Immature natural killer cell (primary cell): ENCODE measurements around the gene HDAC4. TPM values are rescaled to one million over a fixed set of nuclear protein-coding genes. Genes with fewer than 3 reads are reported as not detected.
A peak's percentile ranks its signal among the peaks of the same experiment; 100 is the strongest.

Experiments used
- DNase-seq, 3 donors: peaks; one replicate each; pipeline ENCODE4 v3.0.0; 2022; ENCODE audit warnings: mixed read lengths in 1 of 3
- H3K27ac Mint-ChIP-seq, 6 donors: one replicate each; pipeline ENCODE4 v1.8.0; 2020; ENCODE audit warnings: mixed read lengths in 6 of 6, mild to moderate bottlenecking in 5 of 6, inconsistent platforms in 4 of 6, moderate library complexity in 3 of 6
- H3K27me3 Mint-ChIP-seq, 3 donors: one replicate each; pipeline ENCODE4 v1.8.0; 2020 to 2021; ENCODE audit warnings: low read depth in 3 of 3, mild to moderate bottlenecking in 3 of 3, mixed read lengths in 3 of 3, moderate library complexity in 3 of 3, inconsistent platforms in 1 of 3
- H3K36me3 Mint-ChIP-seq, 3 donors: one replicate each; pipeline ENCODE4 v1.8.0; 2020; ENCODE audit warnings: mixed read lengths in 3 of 3, inconsistent platforms in 2 of 3, mild to moderate bottlenecking in 2 of 3
- H3K4me1 Mint-ChIP-seq, 2 donors: one replicate each; pipeline ENCODE4 v1.8.0; 2020; ENCODE audit warnings: inconsistent platforms in 2 of 2, mild to moderate bottlenecking in 2 of 2, mixed read lengths in 2 of 2, moderate library complexity in 1 of 2
- H3K4me3 Mint-ChIP-seq, 5 donors: one replicate each; pipeline ENCODE4 v1.8.0; 2020; ENCODE audit warnings: mild to moderate bottlenecking in 5 of 5, mixed read lengths in 5 of 5, inconsistent platforms in 3 of 5, moderate library complexity in 3 of 5
- H3K9me3 Mint-ChIP-seq, 6 donors: one replicate each; pipeline ENCODE4 v1.8.0; 2020; ENCODE audit warnings: mild to moderate bottlenecking in 6 of 6, mixed read lengths in 6 of 6, inconsistent platforms in 4 of 6, moderate library complexity in 3 of 6
- polyA plus RNA-seq, 3 donors: library from polyadenylated mRNA; unstranded; fragments of 300-500 nt; fragmentation: Illumina TruSeq; gene quantifications; one replicate each; pipeline ENCODE4 v1.2.3, GENCODE V29; 2021

The HDAC4 gene
- polyA plus RNA-seq, 3 donors from 2014 or later = 1.9 to 8.1 (median 5.1) TPM

DNA sequence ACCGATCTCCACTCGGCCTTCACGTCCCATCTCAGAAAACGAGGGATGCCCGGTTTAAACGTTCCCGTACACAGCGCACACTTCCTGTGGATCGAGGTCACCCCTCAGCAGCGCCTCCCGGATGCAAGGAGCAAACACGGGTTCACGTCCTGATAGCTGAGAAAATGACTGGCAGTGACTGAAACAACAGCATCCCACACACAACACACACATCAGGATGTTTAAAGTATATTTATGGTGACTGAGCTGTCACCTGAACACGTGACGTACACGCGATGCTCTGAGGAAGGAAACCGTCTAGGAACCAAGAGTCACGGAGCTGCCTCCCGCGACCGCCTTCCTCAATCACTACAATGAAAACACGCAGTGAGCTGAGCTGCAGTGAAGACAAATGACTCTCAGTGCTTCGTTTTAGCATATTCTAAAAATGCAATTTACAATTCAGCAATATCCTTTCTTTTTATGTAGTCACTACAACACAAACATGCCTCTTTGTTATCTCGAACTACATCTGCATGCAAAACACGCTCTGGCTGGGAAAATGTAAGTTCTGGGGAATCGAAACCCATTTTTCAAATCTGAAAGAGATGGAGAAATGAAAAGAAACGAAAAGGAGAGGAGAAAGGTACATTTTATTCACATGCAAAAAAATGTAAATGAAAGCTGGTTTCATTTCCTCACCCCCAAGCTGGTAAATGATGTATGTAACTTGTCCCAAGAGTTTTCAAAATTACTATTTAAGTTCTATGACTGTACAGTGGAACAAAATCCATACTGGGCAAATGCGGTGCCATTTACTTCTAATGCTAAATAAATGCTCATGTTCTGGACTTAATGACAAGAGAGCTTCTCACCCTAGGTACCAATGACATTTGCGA is 19.8 kb downstream of the HDAC4 start:
- peak; percentile 58 to 65 (median 62) for DNase-seq
- Mint-ChIP-seq H3K4me1 (peaks cover 31 to 32% of the 10 kb centered on the region in 2 donors), H3K9me3 (no peaks in the 10 kb centered on the region), H3K4me3 (peak overlapping the region; percentile 83 to 95 (median 89)), H3K27ac (peak overlapping the region; percentile 78 to 97 (median 95)), H3K36me3 (peaks cover 0 to 3% (median 0%) of the 10 kb centered on the region in 3 donors), H3K27me3 (peaks cover 3 to 15% (median 4%) of the 10 kb centered on the region in 3 donors)

DNA sequence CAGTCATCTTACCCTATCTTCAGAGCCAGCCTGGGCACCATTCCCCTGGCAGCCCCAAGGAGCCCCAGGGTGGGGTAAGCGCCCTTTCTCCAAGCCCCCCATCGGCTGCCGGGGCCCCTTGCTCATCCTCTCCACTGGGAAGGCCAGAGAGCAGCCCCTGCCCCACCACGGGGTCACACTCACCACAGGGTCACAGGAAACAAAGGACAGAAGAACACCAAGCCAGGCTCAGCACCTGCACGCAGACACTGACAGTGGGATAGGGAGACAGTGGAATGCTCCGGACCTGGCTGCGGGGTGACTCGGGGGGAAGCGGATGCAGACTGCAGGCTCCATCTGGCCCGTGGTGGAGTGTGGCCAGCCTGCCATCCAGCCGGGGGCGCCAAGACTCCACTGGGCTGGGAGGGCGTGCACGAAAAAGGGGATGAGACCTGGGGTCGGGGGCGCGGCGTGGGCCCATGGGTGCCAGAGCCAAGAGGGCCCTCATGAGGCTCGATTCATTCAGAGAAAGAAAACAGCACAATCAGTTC is 21.1 kb downstream of the HDAC4 start:
- Mint-ChIP-seq H3K4me1 (peaks cover 27 to 30% of the 10 kb centered on the region in 2 donors), H3K27ac (peak overlapping the region in 2 of 6 donors; percentile 11 to 97)
- DNase-seq = no peak

DNA sequence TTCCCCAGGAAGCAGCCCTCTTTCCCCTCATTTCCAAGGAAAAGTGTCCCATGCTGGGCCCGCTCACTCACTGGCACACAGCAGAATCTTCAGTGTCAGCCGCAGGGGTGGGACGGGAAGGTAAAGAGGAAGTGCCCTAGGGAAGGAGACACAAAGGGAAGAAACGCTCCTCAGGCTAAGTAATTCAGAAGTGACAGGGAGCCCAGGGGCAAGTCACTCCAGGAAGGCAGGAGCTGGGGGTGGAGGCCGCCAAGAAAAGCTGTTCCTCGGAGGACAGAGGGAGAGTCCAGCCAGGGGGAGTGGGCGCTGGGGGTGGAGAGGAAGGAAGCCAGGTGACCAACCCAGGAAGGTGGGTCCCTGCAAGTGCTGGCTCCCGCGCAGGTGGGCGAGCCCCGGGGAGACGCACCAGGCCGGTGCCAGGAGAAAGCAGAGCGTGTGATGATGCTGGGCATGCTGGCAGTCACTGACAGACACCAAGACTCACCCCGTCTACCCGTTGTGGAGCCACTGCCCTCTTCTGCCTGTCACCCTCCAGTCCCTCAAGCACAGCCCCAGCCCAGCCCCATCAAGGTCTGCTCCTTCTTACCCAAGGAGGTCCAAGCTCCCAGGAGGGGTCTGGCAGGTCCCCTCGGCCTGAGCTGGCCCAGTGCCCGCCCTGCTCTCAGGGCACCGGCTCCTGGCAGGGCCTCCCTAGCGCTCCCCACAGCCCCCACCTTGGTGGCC is 21.7 kb downstream of the HDAC4 start:
- Mint-ChIP-seq H3K36me3 (no peaks in the 10 kb centered on the region), H3K9me3 (no peaks in the 10 kb centered on the region), H3K4me1 (peaks cover 27 to 29% of the 10 kb centered on the region in 2 donors), H3K27me3 (peaks cover 2 to 10% (median 3%) of the 10 kb centered on the region in 3 donors), H3K4me3 (peak overlapping the region in 2 of 5 donors; percentile 23 to 50), H3K27ac (peak overlapping the region in 1 of 6 donors; percentile 97)
- no peak for DNase-seq

More for the DNA sequence above, 21.1 kb downstream of the HDAC4 start:
- Mint-ChIP-seq H3K9me3 (no peaks in the 10 kb centered on the region), H3K36me3 (no peaks in the 10 kb centered on the region), H3K4me3 (peak overlapping the region in 3 of 5 donors; percentile 17 to 50 (median 21)), H3K27me3 (peaks cover 3 to 15% (median 4%) of the 10 kb centered on the region in 3 donors)

DNA sequence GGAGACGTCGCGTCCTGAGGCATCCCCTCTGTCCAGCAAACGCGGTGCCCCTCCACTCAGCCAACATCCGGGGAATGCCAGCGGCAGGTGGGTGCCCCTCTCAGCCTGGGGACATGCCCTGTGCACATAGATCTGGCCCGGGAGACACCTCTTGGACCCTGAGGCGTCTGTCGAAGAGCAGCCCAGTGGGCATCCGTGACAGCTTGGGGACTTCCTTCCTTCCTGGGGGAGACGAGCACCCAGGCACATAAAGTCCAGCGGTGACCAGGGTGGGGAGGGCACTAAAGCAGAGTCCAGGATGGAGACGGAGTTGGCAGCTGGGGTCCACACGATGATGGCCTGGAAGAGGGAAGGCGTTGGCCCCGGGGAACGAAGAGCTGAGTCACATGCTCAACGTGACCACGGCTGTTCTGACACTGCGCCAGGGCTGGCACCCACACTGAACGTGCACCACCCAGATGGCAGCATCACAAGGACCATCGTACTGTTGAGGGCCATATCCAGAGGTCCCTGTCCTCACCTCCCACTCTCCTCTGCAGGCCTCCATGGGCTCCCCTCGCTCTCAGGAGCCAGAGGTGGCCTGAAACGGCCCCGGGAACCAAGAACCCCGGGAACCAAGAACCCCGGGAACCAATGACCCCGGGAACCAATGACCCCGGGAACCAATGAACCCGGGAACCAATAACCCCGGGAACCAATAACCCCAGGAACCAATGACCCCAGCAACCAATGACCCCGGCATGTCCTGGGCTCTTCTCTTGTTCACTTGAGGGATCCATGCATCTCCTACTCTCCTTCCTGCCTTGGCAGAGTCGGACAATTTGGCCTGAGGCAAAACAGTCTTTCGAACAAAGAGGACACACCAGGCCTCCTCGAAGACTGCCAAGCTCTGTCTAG is 22.6 kb downstream of the HDAC4 start:
- no peak for DNase-seq

DNA sequence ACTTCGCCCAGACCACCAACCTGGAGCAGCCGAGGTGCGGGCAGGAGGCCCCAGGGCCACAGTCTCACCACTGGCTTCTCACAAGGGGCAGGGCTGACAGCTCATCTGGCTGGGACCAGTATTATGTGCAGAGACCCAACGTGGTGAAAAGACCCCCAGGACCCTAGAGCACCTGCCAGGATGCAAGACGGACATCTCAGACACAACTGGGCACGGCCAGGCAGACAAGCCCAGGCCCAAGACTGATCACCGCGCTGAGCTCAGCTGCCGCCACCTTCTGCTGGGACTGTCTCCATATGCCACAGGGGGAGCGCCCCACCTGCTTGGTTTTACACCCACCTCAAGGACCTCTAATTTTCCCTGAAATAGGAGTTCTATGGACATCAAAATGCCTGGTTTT is 23.2 kb downstream of the HDAC4 start:
- H3K4me1 Mint-ChIP-seq = peaks cover 27 to 29% of the 10 kb centered on the region in 2 donors
- no peak overlapping the region for H3K4me3 Mint-ChIP-seq
- H3K9me3 Mint-ChIP-seq = no peaks in the 10 kb centered on the region
- DNase-seq = no peak
- peak overlapping the region in 1 of 6 donors; percentile 31 for H3K27ac Mint-ChIP-seq
- no peaks in the 10 kb centered on the region for H3K36me3 Mint-ChIP-seq
- H3K27me3 Mint-ChIP-seq = peaks cover 2 to 10% (median 3%) of the 10 kb centered on the region in 3 donors

More for the DNA sequence above, 22.6 kb downstream of the HDAC4 start:
- Mint-ChIP-seq H3K9me3 (no peaks in the 10 kb centered on the region), H3K4me1 (peaks cover 27 to 29% of the 10 kb centered on the region in 2 donors), H3K27me3 (peaks cover 2 to 10% (median 3%) of the 10 kb centered on the region in 3 donors), H3K4me3 (no peak overlapping the region), H3K27ac (no peak overlapping the region), H3K36me3 (no peaks in the 10 kb centered on the region)

DNA sequence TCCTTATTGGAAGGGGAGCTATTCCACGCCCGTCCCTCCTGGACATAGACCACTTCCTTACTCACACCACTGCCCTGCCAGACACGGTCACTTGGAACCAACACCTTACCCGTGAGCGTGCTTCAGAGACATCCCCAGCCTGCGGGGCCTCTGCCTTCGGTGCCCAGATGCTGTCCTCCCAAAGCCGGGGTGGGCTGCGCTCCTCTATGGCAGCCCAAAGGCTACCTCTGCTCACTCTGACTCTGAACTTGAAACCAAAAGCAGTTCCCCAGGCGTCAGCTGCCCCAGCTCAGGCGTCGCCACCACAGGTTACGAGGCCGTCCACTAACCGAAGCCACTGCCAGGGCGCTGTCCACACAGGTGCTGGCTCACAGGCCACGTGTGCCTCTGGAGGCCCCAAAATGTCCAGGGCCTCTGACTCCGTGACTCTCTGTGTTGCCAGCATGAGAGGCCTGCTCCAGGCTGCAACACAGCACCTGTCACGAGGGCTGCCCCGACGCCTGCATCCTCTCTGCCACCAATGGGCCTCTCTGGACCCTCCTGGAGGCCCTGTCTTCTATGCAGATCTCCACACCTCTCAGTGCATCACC is 23.8 kb downstream of the HDAC4 start:
- Mint-ChIP-seq H3K36me3 (no peaks in the 10 kb centered on the region), H3K27me3 (peaks cover 2 to 10% (median 3%) of the 10 kb centered on the region in 3 donors), H3K27ac (no peak overlapping the region)

DNA sequence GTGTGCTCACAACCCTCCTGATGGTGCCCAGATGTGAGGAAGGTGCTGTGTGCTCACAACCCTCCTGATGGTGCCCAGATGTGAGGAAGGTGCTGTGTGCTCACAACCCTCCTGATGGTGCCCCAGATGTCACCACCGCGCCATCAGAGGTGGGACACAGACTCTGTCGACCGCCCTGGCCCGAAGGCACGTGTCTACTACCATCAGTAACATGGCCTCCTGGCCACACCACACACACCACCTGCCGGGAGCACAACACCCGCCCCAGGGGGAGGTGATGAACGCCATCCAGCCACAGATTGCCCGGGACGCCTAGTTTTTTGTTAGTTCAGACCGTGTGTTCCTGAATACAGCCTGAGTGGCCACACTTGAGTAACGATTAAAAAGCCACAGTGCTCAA is 24.5 kb downstream of the HDAC4 start:
- no peak for DNase-seq
- peak overlapping the region in 2 of 6 donors; percentile 26 to 61 for H3K27ac Mint-ChIP-seq
- H3K36me3 Mint-ChIP-seq = no peaks in the 10 kb centered on the region
- peaks cover 2 to 8% (median 3%) of the 10 kb centered on the region in 3 donors for H3K27me3 Mint-ChIP-seq
- H3K4me3 Mint-ChIP-seq = no peak overlapping the region
- peaks cover 19% of the 10 kb centered on the region in 2 donors for H3K4me1 Mint-ChIP-seq
- no peaks in the 10 kb centered on the region for H3K9me3 Mint-ChIP-seq

More for the DNA sequence above, 23.8 kb downstream of the HDAC4 start:
- Mint-ChIP-seq H3K9me3 (no peaks in the 10 kb centered on the region), H3K4me1 (peaks cover 25 to 26% of the 10 kb centered on the region in 2 donors), H3K4me3 (no peak overlapping the region)
- DNase-seq = no peak

DNA sequence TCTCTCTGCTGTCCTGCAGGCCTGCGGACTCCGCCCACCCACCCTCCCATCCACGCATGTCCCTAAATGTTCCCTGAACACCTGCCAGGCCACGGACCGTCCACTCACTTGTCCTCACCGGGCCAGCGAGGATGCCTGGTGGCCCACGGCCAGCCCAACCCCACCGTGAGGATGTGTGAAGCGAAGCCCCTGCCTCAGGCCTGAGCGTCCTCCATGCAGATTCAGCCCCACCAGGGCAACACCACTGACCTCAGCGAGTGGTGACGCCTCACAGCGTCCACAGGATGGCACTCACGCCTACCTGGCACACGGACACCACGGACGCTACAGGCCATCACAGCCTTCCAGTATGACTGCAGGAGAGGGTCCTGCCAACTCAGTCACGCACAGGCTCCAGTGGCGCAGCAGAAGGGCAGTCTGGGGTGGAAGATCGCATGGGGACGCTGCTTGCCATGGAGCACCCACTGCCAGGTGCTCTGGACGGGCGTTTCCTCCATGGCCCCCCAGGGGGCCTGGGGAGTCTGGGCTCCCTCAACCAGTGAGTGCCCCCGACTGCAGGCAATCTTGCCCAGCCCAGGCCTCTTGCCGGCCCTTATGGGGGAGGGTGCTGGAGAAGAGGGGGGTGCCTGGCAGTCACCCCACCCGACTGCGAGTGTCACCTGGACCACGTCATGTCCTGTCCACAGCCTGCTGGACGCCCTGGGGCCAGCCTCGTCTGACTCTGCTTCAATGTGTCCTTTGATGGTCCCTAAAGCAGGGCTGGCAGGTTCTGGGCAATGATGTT is 25.4 kb downstream of the HDAC4 start:
- H3K27ac Mint-ChIP-seq = no peak overlapping the region
- no peaks in the 10 kb centered on the region for H3K9me3 Mint-ChIP-seq
- no peak for DNase-seq
- peaks cover 10 to 11% of the 10 kb centered on the region in 2 donors for H3K4me1 Mint-ChIP-seq
- H3K4me3 Mint-ChIP-seq = no peak overlapping the region
- no peaks in the 10 kb centered on the region for H3K36me3 Mint-ChIP-seq
- H3K27me3 Mint-ChIP-seq = peaks cover 0 to 2% (median 1%) of the 10 kb centered on the region in 3 donors

DNA sequence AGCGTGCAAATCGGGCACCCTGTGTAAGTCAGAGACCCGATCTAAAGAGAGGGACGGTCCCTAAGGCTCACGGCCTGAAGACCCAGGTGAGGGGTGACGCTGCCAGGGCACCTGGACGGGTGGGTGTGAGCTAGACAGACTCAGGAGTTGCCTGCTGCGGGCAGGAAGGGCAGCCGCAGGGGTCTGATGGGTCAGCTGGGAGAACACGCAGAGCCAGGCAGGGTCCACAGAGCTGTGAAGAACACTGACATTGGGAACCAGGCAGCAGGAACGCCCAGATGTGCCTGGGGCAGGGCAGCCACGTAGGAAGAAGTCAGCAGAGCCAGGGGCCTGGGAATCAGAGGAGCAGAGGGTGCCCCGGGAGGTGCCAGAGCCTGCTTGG is 25.9 kb downstream of the HDAC4 start:
- Mint-ChIP-seq H3K4me1 (peaks cover 4 to 6% of the 10 kb centered on the region in 2 donors), H3K9me3 (no peaks in the 10 kb centered on the region), H3K27ac (no peak overlapping the region), H3K36me3 (peaks cover 0 to under 1% (median 0%) of the 10 kb centered on the region in 3 donors), H3K4me3 (no peak overlapping the region), H3K27me3 (peaks cover 0 to 2% (median 1%) of the 10 kb centered on the region in 3 donors)
- no peak for DNase-seq

DNA sequence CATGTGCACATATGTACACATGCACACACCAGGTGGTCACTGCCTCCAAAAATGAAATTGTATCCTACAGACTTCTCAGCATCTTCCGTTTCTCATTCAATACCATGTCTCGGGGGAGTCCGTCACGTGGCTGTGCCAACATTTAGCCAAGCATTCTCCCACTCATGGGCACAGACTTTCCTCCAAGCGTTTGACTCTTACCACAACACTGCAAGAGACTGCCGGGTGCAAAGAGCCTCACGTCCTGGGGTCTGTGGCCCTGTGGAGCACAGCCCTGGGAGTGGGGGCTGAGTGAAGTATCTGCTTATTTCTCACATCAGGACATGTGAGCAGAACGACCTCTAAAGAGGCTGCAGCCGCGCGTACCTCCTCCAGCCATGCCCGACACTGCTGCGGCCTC is 28.0 kb downstream of the HDAC4 start:
- Mint-ChIP-seq H3K4me1 (no peaks in the 10 kb centered on the region), H3K9me3 (no peaks in the 10 kb centered on the region), H3K27me3 (no peaks in the 10 kb centered on the region), H3K27ac (no peak overlapping the region), H3K4me3 (no peak overlapping the region), H3K36me3 (peaks cover 0 to 6% (median 0%) of the 10 kb centered on the region in 3 donors)
- DNase-seq = no peak

DNA sequence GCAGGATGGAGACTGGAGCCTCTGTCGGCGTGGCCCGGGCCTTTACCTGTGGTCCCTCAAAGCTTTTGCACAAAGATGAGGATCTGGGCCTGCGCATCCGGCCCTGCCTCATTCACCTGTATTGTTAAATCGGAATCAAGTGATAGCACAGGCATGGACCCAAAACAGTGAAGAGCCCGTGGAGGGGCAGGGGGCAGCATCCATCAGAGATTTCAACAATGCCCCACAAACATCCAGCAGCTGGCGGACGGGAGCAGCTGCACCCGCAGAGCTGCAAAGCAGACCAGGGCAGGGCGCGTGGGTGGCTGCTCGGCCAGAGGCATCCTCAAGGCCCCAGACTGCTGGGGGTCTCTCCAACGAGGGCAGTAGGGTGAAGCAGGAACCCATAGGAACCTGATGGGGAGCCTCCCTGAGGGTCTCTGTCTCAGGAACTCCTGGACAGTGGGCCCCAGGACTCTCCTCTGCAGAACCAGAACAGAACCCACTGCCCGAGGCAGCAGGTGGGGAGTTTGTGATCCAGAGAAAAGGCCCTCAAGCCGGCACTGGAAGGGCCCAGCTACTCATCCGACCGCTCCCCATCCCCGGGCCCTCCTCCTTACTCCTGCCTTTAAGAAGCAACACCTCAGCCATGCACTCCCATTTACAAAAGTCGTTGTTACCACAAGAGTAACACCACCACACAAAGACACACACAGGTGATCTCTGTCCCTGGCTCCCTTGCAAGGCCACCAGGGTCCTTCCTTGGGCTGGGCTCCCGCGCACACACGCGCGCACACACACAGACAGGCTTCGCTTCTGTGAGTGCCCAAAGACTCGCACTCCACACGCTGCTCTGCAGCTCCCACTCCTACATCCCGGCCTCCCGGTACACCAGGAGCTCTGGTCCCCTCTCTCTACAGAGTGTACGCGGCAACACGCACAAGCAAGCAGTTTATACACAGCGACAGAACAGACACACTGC is 28.8 kb downstream of the HDAC4 start:
- H3K27me3 Mint-ChIP-seq = no peaks in the 10 kb centered on the region
- no peak overlapping the region for H3K4me3 Mint-ChIP-seq
- DNase-seq = no peak
- H3K4me1 Mint-ChIP-seq = no peaks in the 10 kb centered on the region
- H3K27ac Mint-ChIP-seq = no peak overlapping the region
- H3K9me3 Mint-ChIP-seq = no peaks in the 10 kb centered on the region
- peaks cover 0 to 6% (median 0%) of the 10 kb centered on the region in 3 donors for H3K36me3 Mint-ChIP-seq
